Measurements from ENCODE around the gene TMEM135.

Gene TMEM135

DNA sequence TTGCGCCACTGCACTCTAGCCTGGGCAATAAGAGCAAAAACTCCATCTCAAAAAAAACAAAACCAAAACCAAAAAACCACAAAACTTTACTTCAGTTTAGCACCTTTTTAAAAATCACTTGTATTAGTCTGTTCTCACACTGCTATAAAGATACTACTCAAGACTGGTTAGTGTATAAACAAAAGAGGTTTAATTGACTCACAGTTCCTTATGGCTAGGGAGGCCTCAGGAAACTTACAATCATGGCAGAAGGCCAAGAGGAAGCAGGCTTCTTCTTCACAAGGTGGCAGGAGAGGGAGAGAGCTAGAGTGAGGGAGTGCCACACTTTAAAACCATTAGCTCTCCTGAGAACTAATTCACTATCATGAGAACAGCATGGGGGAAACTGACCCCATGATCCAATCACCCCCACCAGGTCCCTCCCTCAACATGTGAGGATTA, 261.3 kb downstream of the TMEM135 start:
- Histone ChIP-seq H3K4me3 (ENCODE audit: low read depth, low read length) (no peak overlapping the region), H3K27me3 (ENCODE audit: insufficient read depth, low read depth, severe bottlenecking) (no peaks in the 10 kb centered on the region), H3K36me3 (no peaks in the 10 kb centered on the region), H3K27ac (no peak overlapping the region), H3K9me3 (ENCODE audit: severe bottlenecking) (no peaks in the 10 kb centered on the region)
- TF ChIP-seq, protein P1, sequence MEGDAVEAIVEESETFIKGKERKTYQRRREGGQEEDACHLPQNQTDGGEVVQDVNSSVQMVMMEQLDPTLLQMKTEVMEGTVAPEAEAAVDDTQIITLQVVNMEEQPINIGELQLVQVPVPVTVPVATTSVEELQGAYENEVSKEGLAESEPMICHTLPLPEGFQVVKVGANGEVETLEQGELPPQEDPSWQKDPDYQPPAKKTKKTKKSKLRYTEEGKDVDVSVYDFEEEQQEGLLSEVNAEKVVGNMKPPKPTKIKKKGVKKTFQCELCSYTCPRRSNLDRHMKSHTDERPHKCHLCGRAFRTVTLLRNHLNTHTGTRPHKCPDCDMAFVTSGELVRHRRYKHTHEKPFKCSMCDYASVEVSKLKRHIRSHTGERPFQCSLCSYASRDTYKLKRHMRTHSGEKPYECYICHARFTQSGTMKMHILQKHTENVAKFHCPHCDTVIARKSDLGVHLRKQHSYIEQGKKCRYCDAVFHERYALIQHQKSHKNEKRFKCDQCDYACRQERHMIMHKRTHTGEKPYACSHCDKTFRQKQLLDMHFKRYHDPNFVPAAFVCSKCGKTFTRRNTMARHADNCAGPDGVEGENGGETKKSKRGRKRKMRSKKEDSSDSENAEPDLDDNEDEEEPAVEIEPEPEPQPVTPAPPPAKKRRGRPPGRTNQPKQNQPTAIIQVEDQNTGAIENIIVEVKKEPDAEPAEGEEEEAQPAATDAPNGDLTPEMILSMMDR (IDR thresholded peaks at IDR 0.05; ENCODE audit: low read depth, low read length) = no peak
- no peak for DNase-seq

DNA sequence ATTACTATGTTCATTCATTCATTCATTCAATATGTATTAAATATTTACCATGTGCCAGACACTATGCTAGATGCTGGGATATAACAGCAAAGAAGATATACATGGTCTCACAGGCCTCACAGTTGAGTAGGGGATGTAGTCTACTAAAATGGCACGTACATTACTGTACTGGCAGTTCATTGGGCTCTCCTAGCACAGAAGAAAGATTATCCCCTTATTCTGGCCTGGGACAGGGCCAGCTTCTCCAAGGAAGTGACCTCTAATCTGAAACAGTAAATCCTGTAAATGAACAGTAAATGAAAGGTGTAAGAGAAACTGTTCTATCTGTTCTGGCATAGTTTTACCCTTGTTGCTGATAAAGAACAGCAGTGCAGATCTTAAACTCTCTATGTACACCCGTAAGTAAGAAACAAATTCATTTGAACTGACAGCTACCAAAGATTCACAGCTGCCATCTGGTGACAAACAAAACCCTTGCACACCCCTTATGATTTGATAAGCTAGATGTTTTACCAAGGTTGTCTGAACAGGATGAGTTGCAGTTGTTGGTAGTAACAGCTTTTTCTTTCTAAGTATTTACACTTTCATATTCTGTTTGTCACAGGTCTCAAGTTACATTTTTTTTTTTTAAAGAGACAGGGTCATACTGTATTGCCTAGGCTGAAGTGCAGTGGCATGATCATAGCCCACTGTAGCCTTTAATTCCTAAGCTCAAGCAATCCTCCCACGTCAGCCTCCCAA, 263.1 kb downstream of the TMEM135 start:
- no peak overlapping the region for H3K4me3 ChIP-seq (ENCODE audit: low read depth, low read length)
- DNase-seq = no peak
- no peaks in the 10 kb centered on the region for H3K9me3 ChIP-seq (ENCODE audit: severe bottlenecking)
- no peaks in the 10 kb centered on the region for H3K36me3 ChIP-seq
- H3K27ac ChIP-seq = no peak overlapping the region
- TF ChIP-seq, protein P1 (IDR thresholded peaks at IDR 0.05; ENCODE audit: low read depth, low read length) = no peak
- H3K27me3 ChIP-seq (ENCODE audit: insufficient read depth, low read depth, severe bottlenecking) = no peaks in the 10 kb centered on the region

DNA sequence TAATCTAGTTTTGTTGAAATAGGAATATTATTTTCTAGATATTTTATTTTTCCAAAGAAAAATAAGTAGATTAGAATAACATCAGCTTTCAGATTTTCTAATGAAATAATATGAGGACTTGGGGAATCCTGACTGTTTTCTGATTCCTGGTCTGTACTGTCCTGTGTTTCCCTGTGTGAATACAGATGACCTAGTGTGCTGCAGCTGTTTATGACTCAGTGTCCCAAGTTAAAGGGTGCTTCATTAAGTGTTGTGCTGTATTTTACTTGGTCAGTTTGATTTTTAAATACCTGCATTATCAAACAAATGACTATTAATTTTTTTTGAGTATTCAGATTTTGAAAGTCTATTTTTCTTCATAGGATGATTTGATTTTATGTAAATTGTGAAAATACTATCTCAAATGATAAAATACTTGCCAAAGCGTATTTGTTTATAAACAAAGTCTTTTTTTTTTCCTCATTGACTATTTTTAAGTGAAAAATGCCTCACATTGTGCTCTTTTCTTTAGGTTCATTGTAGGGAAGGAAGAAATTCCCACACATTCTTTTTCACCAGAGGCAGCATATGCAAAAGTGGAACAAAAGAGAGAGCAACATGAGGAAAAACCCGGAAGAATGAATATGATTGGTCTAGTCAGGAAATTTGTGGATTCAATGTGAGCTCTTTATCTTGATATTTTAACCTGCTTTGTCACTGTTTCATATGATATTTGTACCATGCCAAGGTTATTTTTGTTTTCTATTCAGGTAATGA, 264.2 kb downstream of the TMEM135 start:
- Histone ChIP-seq H3K27ac (no peak overlapping the region), H3K4me3 (ENCODE audit: low read depth, low read length) (no peak overlapping the region), H3K9me3 (ENCODE audit: severe bottlenecking) (no peaks in the 10 kb centered on the region), H3K36me3 (no peaks in the 10 kb centered on the region), H3K27me3 (ENCODE audit: insufficient read depth, low read depth, severe bottlenecking) (no peaks in the 10 kb centered on the region)
- DNase-seq = no peak
- TF ChIP-seq, protein P1 (IDR thresholded peaks at IDR 0.05; ENCODE audit: low read depth, low read length) = no peak

DNA sequence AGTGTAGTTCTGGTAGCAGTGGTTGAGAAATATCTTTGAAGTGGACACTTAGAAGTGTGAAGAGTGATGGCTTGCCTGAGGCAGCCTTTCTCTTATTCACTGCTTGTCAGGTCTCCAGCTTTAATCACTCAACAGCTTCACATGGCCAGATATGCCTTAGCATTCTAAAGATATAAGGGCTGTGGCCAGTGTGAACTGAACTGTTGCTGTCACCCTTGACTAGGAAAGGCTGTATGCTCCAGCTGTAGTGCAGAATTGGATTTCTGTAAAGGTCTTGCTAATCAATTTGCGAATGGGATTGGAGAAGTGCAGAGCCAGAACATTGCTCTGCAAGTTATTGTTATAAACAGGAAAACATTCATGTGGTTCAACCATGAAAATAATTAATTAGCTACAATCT, 266.7 kb downstream of the TMEM135 start:
- H3K9me3 ChIP-seq (ENCODE audit: severe bottlenecking) = no peaks in the 10 kb centered on the region
- TF ChIP-seq, protein P1 (IDR thresholded peaks at IDR 0.05; ENCODE audit: low read depth, low read length) = no peak
- H3K36me3 ChIP-seq = no peaks in the 10 kb centered on the region
- H3K27me3 ChIP-seq (ENCODE audit: insufficient read depth, low read depth, severe bottlenecking) = no peaks in the 10 kb centered on the region
- DNase-seq = no peak
- H3K27ac ChIP-seq = no peak overlapping the region
- H3K4me3 ChIP-seq (ENCODE audit: low read depth, low read length) = no peak overlapping the region

DNA sequence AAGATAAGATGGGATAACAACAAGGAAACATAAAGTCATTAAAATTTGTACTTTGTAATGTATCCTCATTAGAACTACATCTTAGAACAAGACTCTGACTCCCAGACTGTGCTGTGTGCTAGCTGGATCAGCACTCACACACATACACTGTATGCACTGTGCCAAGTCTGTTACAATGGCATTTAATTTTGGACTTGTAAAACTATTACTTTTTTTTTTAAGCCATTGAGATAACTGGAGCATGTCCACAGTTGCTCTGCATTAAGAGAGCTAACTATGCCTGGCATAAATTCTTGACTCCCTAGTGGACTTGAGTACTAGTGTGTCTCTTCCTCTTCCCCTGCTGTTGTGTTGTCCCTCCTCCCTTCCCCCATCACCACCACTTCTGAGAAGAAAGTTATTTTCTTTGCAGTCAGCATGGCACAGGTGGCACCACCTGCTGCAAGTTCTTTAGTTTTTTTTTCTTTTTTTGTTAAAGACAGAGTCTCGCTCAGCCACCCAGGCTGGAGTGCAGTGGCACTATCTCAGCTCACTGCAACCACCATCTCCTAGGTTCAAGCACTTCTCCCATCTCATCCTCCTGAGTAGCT, 268.6 kb downstream of the TMEM135 start:
- Histone ChIP-seq H3K9me3 (ENCODE audit: severe bottlenecking) (no peaks in the 10 kb centered on the region), H3K36me3 (no peaks in the 10 kb centered on the region), H3K27ac (no peak overlapping the region), H3K4me3 (ENCODE audit: low read depth, low read length) (no peak overlapping the region), H3K27me3 (ENCODE audit: insufficient read depth, low read depth, severe bottlenecking) (no peaks in the 10 kb centered on the region)
- no peak for DNase-seq
- TF ChIP-seq, protein P1 (IDR thresholded peaks at IDR 0.05; ENCODE audit: low read depth, low read length) = no peak

All from WERI-Rb-1 (cell line).